ENCODE results near the gene VSIR. TPM values are rescaled to one million over a fixed set of nuclear protein-coding genes. Genes with fewer than 3 reads are reported as not detected.

The VSIR gene
- total RNA-seq, 2 donors from 2014 or later = 60.7 to 119 TPM

DNA sequence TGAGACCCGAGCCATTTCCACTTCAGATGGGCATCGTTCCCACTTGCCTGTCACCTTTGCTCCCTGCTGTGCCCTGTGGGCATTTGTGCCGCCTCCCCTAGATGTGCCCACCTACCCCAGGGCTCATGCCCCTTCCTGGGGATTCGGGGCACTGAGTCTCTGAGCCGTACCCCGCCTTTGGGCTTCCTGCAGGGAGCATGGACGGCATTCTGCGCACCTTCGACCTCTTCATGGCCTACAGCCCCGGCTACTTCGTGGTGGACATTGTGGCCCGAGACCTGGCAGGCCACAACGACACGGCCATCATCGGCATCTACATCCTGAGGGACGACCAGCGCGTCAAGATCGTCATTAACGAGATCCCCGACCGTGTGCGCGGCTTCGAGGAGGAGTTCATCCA is 36.3 kb upstream of the VSIR start:
- H3K4me3 ChIP-seq = no peak overlapping the region
- no peak for ATAC-seq (ENCODE audit: insufficient number of reproducible peaks, low FRiP score, low read depth)

GRCh38 chr10:71807557-71808510 is 34.5 kb upstream of the VSIR start:
- H3K9me3 ChIP-seq = no peaks in the 10 kb centered on the region
- H3K4me3 ChIP-seq = no peak overlapping the region
- no peak overlapping the region for H3K27ac ChIP-seq
- no peaks in the 10 kb centered on the region for H3K36me3 ChIP-seq
- H3K4me1 ChIP-seq (ENCODE audit: control insufficient read depth in 1 of 2, low read depth in 2 of 2) = no peaks in the 10 kb centered on the region
- ATAC-seq (ENCODE audit: insufficient number of reproducible peaks, low FRiP score, low read depth) (no peak), DNase-seq (ENCODE audit: low spot score) (no peak)
- no peak for TF ChIP-seq CTCF (IDR thresholded peaks at IDR 0.05)
- H3K27me3 ChIP-seq (replicated peaks; ENCODE audit: insufficient read depth) = no peaks in the 10 kb centered on the region

More for the DNA sequence above, 36.3 kb upstream of the VSIR start:
- no peak for DNase-seq (ENCODE audit: low spot score)
- no peaks in the 10 kb centered on the region for H3K4me1 ChIP-seq (ENCODE audit: control insufficient read depth in 1 of 2, low read depth in 2 of 2)
- no peaks in the 10 kb centered on the region for H3K27me3 ChIP-seq (replicated peaks; ENCODE audit: insufficient read depth)
- no peak overlapping the region for H3K27ac ChIP-seq
- no peaks in the 10 kb centered on the region for H3K36me3 ChIP-seq
- TF ChIP-seq CTCF (IDR thresholded peaks at IDR 0.05) = no peak
- H3K9me3 ChIP-seq = no peaks in the 10 kb centered on the region

GRCh38 chr10:71806704-71807556 is 33.6 kb upstream of the VSIR start:
- ATAC-seq (ENCODE audit: insufficient number of reproducible peaks, low FRiP score, low read depth) = no peak
- Histone ChIP-seq H3K27ac (no peak overlapping the region), H3K4me3 (no peak overlapping the region), H3K9me3 (no peaks in the 10 kb centered on the region), H3K27me3 (replicated peaks; ENCODE audit: insufficient read depth) (no peaks in the 10 kb centered on the region), H3K4me1 (ENCODE audit: control insufficient read depth in 1 of 2, low read depth in 2 of 2) (no peaks in the 10 kb centered on the region), H3K36me3 (no peaks in the 10 kb centered on the region)
- no peak for TF ChIP-seq CTCF (IDR thresholded peaks at IDR 0.05)
- no peak for DNase-seq (ENCODE audit: low spot score)

DNA sequence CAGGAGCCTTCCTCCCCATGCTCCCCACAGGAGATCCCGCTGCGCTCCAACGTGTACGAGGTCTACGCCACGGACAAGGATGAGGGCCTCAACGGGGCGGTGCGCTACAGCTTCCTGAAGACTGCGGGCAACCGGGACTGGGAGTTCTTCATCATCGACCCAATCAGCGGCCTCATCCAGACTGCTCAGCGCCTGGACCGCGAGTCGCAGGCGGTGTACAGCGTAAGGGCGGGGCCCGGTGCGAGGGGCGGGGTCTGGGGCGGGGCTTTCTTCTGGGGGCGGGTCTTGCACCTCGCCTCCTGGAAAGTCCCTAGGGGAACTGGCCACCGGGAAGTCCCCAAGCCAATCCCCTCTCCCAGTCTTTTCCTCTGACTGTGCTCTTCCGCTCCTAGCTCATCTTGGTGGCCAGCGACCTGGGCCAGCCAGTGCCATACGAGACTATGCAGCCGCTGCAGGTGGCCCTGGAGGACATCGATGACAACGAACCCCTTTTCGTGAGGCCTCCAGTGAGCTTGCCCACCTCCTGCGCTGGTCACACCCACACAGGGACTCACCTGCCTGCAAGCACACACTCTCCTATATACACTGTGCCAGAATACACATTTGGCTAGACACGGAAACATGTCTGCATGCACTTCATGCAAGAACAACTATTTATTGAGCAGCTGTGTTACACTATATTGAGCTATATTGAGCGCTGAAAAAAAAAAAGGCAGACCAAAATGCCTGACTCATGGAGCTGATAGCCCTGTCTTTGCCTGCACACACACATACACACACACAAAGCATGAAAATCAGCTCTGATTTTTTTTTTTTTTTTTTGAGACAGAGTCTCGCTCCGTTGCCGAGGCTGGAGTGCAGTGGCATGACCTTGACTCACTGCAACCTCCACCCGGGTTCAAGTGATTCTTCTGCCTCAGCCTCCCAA is 32.7 kb upstream of the VSIR start:
- no peaks in the 10 kb centered on the region for H3K36me3 ChIP-seq
- no peak for TF ChIP-seq CTCF (IDR thresholded peaks at IDR 0.05)
- ATAC-seq (ENCODE audit: insufficient number of reproducible peaks, low FRiP score, low read depth) (no peak), DNase-seq (ENCODE audit: low spot score) (no peak)
- no peaks in the 10 kb centered on the region for H3K4me1 ChIP-seq (ENCODE audit: control insufficient read depth in 1 of 2, low read depth in 2 of 2)
- no peaks in the 10 kb centered on the region for H3K27me3 ChIP-seq (replicated peaks; ENCODE audit: insufficient read depth)
- H3K9me3 ChIP-seq = no peaks in the 10 kb centered on the region
- H3K27ac ChIP-seq = no peak overlapping the region
- no peak overlapping the region for H3K4me3 ChIP-seq
